Keratinocyte (primary cell): ENCODE measurements around the gene MFAP4.

Experiments
- CTCF ChIP-seq, 3 experiments: IDR thresholded peaks in 1 of 3; conservative IDR thresholded peaks in 1 of 3; optimal IDR thresholded peaks in 1 of 3; 2 replicates in 2 of 3; 3 replicates in 1 of 3; pipeline versions ENCODE3 to v1.5.1; 2011; ENCODE audit warnings: low read length in 3 of 3, mild to moderate bottlenecking in 3 of 3, moderate library complexity in 2 of 3, control low read depth in 1 of 3, inconsistent platforms in 1 of 3; ENCODE audit not compliant: insufficient read depth in 2 of 3; ENCODE audit errors: extremely low read depth in 1 of 3
- EZH2 ChIP-seq: IDR thresholded peaks from one replicate; pipeline ENCODE4 v1.6.1; 2012; ENCODE audit warnings: inconsistent platforms, mild to moderate bottlenecking, low read length, moderate library complexity

- no peak for TF ChIP-seq CTCF (optimal IDR thresholded peaks at IDR 0.05 in 1 of 3, IDR thresholded peaks at IDR 0.05 in 1 of 3, conservative IDR thresholded peaks at IDR 0.05 in 1 of 3; ENCODE audit: extremely low read depth in 1 of 3, insufficient read depth in 2 of 3, low read length in 3 of 3)
- no peak for TF ChIP-seq EZH2
Measured at GRCh38 chr17:19365499-19365817, 21.5 kb downstream of the MFAP4 start.
